Subcutaneous adipose tissue (tissue), 4 donors: Measurements from ENCODE around the gene CFHR3. TPM values are rescaled to one million over a fixed set of nuclear protein-coding genes. Genes with fewer than 3 reads are reported as not detected.

Source experiments
- CTCF ChIP-seq: fragments of 450-650 bp; IDR thresholded peaks from one replicate; pipeline ENCODE4 v1.5.1; 2016; ENCODE audit warnings: low read depth, mild to moderate bottlenecking, control low read depth, antibody characterized with exemption, moderate library complexity
- total RNA-seq, 4 donors: library from RNA; depleted of rRNA; stranded (reverse); fragments of >200 nt; gene quantifications; one replicate each; pipeline ENCODE4 v1.1.0, GENCODE V29; 2016

Gene CFHR3
- total RNA-seq, result under 1 TPM in 2 of 4 donors, not detected in 2; 0.33 to 0.88 TPM

- TF ChIP-seq CTCF, result no peak
Measured at GRCh38 chr1:196774603-196775002, at the start of gene CFHR3. Gene CFHR3, plus strand, starts transcription at chr1:196774840. Its CDS starts 47 bp downstream, at chr1:196774887.

GRCh38 chr1:196732526-196732925, 42.1 kb upstream of the CFHR3 start:
- TF ChIP-seq CTCF, result no peak

- TF ChIP-seq CTCF, result no peak
Measured at GRCh38 chr1:196733091-196733970, 41.3 kb upstream of the CFHR3 start.

- no peak for TF ChIP-seq CTCF
Measured at GRCh38 chr1:196734006-196734405, 40.6 kb upstream of the CFHR3 start.

- TF ChIP-seq CTCF, result no peak
Measured at GRCh38 chr1:196734460-196734859, 40.2 kb upstream of the CFHR3 start.

GRCh38 chr1:196738730-196739129, 35.9 kb upstream of the CFHR3 start:
- TF ChIP-seq CTCF, result no peak

- no peak for TF ChIP-seq CTCF
Measured at GRCh38 chr1:196773713-196774112, 927 bp upstream of the CFHR3 start.
